NCI-H2107 (cell line): Measurements from ENCODE around the gene NEUROD2.

ENCODE experiments used
- DNase-seq: peaks from one replicate; lab custom pipeline; 2025; lab: John Stamatoyannopoulos, UW

Gene NEUROD2

DNA sequence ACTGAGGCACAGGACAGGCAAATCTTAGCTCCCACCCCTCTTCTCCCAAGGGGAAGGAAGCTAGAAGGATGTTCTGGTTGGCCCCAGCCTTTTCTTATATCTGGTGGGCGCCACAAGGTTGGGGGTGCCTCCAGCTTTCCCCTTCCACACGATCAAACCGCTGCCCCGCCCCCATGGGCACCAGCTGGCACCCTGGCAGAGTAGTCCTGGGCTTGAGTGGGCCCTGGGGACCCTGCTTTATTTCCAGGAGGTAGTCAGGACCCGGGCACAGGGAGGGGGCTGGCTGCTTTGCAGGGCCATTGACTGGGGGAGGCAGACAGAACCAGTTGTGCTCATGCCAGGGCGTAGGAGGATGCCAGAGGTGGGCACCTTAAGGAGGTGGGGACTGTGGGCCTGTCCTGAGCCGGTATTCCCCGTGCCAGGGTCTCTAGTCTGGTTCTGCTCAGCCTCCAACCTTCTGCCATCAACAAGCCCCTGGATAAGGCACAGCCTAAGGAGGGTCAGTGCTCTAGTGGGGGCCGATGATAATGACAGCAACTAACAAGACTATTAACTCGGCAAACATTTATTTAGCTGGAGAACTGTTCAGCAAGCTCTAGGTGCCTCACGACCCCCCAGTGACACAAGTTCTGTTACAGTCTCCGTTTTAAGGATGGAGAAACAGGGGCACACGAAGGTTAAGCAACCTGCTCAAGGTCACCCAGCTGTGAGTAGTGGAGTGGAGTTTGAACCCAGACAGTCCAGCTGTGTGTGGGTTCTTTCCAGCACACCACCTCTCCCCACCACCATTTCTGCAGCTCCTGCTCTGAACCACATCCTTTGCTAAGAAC lies 11.5 kb upstream of the NEUROD2 start:
- DNase-seq, result peak; percentile 26

DNA sequence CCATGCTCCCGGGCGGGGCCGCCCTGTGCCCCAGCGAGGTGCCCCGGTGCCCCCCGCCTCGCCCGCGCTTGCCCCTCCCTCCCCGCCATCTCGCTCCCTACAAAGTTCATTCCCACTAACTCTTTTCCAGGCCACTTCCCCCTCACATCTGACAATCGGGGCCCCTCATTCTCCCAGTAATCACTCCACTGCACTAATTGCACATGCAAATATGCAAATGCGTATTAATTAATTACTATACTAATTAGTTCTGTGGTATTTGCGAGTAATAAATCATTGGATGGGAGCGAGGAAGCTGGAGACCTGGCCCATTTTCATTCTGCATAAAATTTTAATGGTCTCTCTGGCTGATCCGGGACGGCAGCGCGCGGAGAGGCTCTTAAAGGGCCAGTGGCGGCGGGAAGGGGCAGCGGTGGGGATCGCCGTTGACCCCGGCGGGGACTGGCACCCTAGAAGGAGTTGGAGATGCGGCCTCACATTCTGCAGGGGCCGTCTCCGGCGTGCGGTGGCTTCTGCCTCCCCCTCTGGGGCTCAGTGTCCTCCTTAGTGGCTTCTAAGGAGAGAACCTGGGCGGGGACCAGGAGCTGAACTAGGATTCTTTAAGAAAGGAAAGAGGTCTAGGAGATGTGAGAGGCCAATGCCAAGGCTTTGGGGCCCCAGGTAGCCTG lies 10.7 kb upstream of the NEUROD2 start:
- DNase-seq, result no peak

DNA sequence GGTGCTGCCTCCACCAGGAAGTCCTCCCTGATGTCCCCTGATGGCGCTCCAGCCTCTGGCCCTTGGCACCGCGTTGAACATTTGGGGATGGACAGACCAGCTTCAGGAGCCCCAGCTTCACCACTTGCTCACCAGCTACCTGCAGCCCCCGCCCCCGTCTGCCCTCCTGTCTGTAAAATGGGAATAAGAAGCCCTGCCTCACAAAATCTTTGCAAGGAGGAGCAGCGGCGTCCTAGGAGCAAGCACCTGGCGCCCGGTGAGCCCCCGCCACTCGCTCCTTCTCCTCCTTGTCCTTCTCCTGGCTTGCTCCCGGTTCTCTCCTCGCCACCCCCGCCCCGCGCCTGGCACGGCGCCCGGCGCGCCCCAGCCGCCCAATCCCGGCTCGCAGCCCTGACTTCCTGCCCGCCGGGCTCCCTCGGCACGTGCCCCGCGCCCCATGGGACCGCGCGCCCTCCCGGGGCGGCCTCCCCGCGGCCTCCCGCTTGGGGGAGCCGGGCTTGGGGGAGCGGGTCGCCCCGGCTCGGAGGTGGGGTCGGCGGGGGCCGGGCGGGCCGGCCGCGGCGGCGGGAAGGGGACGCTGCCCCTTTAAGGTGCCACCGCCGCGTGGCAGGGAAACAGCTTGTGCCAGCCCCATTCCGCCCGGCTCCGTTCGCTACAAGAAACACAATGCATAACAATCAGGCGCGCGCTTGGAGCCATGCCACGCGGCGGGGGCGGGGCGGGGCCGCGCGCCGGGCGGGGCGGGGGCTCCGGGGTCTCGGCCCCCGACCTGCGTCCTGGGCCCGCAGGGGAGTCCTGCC lies 9.9 kb upstream of the NEUROD2 start:
- peak; percentile 73 for DNase-seq

DNA sequence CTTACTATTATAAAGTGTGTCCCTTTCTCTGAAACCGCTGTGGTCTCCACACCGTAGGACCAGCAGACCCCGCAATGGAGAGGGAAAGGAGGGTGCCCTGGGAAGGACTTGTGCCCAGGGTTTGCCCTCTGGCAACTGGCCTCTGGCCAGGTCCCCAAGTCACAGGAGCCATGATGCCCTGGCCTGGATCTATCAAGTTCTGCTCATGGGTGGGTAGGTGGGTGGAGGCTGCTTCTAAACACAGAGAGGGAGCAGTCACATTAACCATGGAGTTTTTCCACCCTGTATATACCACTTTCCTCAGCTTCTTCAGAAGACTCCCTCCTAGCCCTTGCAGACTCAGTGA lies 9.4 kb upstream of the NEUROD2 start:
- DNase-seq, result no peak

DNA sequence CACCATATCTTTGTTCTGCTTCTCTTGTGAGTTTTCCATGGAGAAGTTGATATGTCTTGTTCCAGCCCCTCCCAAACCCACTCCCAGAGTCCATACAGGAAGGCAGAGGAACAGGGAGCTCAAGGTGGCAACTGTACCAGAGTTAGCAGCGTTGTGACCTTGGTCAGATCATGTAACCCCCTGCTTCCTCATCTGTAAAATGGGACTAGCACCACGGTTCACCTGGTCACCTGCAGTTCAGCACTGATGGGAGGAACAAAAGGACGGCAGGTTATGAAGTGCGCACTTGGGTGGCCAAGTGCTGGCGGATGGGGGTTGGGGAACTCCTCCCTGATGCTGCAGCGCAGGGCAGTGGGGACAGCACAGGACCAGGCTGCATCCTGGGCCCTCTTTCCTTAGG lies 7.7 kb upstream of the NEUROD2 start:
- DNase-seq, result no peak

DNA sequence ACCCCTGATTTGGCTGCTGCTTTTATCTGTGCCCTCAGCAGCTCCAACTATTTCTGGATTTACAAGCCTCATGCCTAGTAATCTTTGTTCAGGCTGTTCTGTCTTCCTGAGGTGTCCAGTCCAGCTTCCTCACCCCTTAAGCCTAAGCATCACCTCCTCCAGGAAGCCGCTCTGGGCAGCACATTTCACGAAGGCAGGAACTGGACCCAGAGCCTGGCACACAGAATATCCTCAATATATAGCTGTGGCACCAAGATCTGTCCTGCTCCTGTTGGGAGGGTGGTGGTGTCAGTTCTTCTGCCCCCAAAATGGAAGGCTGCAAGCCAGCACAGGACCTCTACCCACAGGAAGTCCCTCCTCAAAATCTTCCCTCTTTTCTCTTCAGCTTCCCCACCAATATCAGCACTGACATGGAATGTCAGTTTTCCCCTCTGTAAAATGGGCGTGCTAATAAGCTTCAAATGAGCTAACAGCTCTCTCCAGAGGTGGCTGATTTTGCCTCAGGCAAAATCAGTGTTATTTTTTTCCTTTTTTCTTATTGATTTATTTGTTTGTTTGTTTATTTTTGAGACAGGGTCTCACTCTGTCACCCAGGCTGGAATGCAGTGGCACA lies 6.9 kb upstream of the NEUROD2 start:
- DNase-seq, result no peak

DNA sequence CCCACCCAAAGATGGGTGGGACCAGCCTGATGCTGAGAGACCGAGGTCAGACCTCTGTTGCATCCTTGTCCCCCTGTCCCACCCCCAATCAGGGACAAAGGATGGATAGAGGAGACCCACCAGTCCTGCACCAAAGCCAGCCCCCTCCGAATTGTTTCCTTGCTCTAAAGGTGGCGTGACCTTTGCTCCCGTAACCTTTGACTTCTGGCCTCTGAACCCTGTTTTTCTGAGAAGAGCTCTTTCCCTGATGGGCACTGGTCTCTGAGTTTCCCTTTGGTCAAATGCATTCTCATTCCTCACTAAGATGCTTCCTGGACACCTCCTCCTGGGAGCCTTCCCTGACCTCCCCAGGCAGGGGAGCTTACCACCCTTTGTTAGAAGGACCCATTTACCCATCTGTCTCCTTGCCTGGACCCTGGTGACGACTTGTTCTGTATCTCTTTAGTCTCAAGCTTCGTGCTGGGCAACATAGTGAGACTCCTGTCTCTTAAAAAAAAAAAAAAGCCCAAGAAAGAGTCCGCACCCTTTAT lies 5.3 kb upstream of the NEUROD2 start:
- no peak for DNase-seq

DNA sequence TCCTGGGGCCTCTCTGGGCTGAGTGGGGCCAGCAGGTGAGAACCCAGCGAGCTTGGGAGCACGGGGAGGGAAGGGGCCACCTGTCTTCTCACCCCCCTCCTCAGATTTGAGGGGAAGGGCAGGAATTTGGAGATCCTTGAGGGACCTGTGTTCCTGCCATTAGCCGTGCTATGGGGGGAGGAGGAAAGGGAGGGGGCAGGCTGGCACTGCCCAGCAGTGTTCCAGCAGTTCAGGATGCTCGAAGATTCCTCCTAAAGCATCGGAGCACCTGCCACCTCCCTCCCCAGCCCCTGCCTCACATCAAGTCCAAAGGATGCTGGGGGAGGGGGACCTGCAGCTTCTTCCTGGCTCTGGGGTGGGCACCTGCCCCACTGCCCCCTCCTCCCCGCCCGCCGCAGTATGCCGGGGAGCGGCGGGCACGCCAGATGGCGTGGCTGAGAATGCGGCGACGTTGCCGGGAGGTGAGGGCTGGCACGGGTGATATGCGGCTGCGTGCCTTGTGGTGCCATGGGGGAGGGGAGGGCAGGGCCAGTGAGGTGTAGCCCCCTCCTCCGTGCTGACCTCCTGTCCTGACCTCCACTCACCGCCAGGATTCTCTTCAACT lies 4.7 kb upstream of the NEUROD2 start:
- no peak for DNase-seq

DNA sequence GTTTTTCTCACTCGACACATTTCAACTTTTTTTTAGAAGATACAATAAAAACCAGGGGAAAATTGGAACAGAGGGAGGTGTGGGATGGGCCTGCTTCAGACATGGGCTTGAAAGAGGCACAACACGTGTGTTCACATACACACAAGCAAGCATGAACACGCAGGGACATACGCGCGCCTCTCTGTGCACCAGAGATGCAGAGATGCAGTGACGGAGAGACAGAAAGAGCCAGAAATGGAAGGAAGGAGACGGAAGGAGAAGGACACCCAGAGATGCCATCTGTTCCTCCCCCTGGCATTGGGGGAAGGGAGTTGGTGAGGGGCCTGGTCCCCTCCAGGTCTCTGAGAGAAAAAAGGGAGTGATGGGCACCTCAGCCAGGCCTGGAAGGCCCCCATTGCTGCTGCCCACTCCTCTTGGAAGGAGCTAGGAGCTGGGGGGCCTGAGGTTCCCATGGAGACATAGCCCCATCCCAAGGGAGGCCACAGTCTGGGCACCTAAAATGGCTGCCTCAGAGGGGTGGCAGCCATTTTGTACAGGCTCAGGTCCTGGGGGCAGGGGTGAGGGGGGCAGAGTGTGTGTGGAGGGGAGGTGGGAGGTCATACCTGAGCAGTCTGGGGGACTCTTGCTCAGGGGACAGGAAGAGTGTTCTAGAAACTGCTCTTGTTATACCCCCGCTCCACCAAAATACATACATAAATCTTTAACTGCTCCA lies 3.8 kb upstream of the NEUROD2 start:
- no peak for DNase-seq

DNA sequence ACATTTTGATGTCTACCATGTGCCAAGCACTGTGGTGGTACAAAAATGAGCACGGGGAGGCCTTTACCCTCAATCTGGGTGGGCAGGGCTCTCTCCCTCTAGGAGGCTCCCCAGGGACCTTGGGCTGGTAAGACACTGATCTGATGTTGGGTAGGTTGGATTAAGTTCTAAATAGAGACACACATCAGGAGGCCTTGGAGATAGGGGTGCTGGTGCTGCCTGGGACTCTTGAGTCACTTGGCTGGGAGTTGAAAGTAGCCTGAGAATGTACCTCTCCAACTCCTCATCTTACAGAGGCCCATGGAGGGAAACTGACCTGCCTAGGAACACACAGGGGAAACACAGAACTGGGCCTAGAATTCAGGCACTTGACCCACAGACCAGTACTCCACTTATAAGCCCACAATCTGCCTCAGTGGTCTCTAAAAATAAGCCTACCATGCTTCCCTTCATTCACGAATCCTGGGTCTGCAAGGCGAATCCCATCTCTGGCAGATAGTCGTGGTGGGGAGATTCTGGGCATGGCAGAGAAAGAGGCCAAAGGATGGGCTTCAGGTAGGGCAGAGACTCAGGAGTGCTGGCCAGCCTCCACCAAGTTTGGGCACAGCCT lies 1.8 kb upstream of the NEUROD2 start:
- DNase-seq, result no peak

DNA sequence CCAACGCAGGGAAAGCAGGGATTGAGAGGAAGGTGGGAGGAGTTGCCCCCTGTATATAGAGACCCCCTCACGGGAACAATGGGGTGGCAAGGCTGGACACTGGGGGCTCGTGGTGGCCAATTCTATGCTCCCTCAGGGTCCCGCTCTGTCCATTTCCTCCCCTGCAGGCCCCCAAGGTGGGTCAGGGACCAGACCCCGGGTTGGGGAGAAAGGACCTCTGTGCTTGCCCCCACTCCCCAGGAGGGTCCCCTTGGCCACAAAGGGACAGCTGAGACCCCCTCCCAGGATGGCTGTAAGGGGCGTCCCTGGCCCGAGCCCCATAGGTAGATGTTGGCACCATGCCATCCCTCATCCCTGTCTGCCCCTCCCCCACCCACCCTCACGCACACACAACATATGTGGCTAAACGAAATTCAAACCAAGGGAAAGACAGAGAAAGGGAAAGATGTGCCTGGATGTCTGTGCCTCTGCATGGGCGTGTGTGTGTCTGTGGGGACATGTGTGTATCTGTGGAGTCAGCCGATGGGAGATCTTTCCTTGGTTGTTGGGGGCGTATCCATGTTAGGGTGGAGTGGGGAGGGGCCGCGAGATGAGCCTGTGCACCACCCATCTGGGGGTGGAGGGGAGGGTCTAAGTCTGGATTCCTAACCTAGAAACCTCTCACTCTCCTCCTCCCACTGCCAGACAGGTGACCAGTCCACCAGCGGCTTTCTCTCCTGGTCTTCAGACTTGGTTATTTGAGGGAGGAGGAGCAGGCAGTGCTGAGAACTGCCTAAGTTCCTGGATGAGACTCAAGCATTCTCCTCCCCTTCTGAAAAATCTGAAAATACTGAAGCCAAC lies 642 bp upstream of the NEUROD2 start:
- no peak for DNase-seq

DNA sequence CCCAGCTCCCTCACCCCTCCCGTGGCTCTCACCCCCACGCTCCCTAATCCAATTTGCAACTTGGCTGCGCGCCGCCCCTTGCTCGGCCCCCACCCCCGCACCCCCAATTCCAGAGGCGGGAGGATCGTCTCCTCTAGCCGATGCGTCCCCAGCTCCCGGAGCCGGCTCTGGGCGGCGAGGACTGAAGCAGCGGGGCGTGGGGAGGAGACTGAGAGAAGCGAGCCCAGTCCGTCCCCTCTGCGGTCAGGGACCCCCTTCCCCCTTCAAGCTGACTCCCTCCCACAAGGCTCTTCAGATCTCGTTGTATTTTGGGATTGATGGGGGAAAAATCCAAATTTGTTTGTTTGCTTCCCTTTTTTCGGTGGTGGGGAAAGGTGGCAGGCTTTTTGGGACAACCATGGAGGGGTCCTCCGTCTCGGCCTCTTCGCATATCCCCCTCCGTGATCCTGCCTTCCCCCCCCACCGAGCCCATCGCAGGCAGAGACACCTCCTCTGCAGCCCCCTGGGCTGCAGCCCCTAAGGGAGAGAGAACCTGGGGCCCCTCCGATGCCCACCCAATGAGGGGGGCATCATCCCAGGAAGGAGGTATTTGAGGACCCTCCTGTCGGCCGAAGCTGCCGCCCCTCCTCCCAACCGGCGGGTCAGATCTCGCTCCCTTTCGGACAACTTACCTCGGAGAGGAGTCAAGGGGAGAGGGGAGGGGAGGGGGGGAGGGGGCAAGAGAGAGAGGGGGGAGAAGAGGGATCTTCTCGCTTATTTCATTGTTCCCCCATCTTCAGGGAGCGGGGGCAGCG lies 466 bp downstream of the NEUROD2 start:
- no peak for DNase-seq

DNA sequence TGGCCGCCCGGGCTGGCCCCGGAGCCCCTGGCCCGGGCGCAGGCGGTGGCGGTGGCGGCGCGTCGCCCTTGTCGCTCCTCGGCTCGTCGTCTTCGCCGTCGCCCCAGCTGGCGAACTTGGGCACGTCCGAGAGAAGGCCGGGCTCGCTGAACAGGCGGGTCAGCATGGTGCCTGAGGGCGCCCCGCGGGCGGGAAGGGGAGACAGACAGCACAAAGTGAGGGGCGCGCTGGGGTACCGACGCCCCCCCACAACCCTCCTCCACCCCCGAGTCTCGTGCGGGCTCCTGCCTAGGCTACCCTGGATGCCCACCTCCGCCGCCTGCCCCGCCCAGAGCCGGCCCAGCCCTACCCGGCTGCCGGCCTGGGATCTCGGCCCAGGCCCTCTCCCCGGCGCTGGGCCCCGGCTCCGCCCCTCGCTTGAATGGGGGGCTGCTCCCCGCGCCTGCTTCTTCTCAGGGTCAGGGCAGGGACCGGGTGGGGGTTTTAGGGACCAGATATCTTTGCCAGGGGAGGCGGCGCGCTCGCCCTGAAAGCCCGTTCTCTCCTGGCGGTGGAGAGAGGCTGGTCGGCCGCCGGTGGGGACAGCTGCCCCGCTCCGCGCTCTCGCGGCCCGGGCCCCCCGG lies 1.2 kb downstream of the NEUROD2 start:
- no peak for DNase-seq

DNA sequence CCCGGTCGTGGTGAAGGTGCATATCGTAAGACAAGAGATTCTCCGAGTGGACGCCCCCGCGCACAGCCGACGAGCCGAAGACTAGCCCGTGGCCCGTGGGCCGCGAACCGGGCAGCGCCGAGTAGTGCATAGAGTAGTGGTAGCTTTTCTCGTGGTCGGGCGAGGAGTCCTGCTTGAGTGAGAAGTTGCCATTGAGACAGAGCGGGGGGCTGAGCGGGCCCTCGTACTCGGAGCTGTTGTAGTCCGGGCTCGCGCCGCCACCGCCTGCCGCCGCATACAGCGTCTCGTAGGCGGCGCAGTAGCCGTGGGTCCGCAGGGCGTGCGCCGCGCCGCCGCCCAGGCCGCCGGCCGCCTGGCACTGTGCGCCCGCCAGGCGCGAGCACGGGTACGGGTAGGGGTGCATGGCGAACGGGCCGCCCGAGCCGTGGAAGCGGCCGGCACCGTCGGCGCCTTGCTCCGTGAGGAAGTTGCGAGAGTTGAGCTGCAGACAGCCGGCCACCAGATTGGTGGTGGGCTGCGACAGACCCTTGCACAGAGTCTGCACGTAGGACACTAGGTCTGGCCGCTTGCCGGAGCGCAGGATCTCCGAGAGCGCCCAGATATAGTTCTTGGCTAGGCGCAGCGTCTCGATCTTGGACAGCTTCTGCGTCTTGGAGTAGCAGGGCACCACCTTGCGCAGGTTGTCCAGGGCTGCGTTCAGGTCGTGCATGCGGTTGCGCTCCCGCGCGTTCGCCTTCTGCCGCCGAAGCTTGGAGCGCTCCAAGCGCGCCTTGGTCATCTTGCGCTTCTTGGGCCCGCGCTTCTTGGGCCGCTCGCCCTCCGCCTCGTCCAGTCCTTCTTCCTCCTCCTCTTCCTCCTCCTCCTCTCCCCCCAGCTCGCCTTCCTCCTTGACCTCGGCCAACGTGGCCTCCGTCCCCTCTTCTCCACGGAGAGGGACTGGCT lies 2.0 kb downstream of the NEUROD2 start:
- DNase-seq, result no peak

DNA sequence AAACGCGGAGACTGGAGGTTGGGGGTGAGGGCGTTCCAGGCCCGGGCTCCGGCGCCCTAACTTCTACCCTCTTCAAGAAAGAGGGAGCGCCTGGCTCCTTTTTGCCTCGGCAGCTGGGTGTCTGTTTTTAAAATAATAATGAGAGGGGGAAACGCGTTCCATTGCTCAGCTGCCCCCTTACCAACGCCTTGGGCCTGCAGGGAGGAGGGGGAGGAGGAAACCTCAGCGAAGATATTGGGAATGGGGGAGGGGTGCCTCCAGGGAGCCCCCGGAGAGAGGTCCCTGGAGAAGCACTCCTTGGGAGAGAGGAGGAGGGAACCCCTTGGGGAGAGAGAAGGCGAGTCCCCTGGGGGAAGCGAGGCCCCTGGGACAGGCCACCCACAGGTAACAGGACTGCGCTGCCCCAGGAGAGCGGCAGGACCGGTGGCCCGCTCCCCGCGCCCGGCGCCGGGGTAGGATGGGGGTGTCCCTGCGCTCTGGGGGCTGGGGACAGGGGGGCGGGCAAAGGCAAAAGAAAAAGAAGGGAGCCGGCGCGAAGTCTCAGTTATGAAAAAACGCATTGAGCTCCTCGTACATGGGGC lies 2.7 kb downstream of the NEUROD2 start:
- no peak for DNase-seq

DNA sequence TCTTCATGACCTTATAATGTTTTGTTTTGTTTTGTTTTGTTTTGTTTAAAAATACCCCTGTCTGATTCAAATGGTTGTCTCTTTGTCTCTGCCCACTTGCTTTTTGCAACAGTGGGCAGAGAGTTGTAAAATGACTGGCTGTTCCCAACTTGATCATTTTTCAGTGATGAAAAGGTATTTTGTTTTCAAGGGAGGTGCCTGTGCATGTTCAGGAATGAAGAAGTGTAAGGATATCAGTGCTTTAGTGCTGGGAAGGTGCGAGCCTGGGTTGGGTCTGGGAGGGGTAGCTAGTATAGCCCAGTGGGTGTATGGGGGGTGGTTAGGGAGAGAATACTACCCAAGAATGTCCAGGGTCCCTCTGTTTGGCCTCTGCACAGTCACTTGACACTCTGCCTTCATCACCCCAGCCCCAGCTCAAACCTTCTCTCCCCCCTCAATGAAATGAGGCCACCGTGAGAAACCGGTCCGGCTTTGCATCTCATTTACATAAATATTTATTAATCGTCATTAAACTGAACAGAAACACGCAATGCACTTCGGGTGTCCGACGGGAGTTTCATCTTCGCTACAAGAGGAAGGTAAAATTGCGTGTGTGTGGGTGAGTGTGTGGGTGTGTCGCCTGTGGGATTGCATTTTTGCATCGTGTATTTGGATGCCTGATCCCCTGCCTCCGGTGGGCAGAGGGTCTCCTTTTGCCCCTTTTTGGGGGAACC lies 4.3 kb downstream of the NEUROD2 start:
- no peak for DNase-seq
